ENCODE measurements around the gene MREG.
"Not testable (repeated sequence)": the region's sequence is repeated elsewhere in the genome, so short reads cannot be mapped to it uniquely, and the experiment has no call there.

MREG gene

GRCh38 chr2:216018709-216019108, 5.4 kb upstream of the MREG start:
- no peak for DNase-seq

GRCh38 chr2:216017365-216017764, 4.0 kb upstream of the MREG start:
- DNase-seq = no peak

- DNase-seq = no peak
These were observed 3.2 kb upstream of the MREG start for GRCh38 chr2:216016581-216016980.

GRCh38 chr2:216015722-216016464, 2.5 kb upstream of the MREG start:
- DNase-seq = peak; percentile 85

GRCh38 chr2:216014986-216015385, 1.6 kb upstream of the MREG start:
- DNase-seq = no peak

GRCh38 chr2:216014006-216014405, 655 bp upstream of the MREG start:
- no peak for DNase-seq

- DNase-seq = no peak
These were observed 596 bp downstream of the MREG start for GRCh38 chr2:216012830-216013079.

GRCh38 chr2:216012133-216012829, 1.1 kb downstream of the MREG start:
- no peak for DNase-seq

- not testable (repeated sequence) for DNase-seq
These were observed 4.1 kb downstream of the MREG start for GRCh38 chr2:216009215-216009614.

- DNase-seq = no peak
These were observed 5.0 kb downstream of the MREG start for GRCh38 chr2:216008387-216008786.

GRCh38 chr2:216006164-216006663, 7.1 kb downstream of the MREG start:
- DNase-seq = no peak

GRCh38 chr2:216004697-216005283, 8.6 kb downstream of the MREG start:
- DNase-seq = no peak

GRCh38 chr2:216003876-216004696, 9.3 kb downstream of the MREG start:
- no peak for DNase-seq

- no peak for DNase-seq
These were observed 10.7 kb downstream of the MREG start for GRCh38 chr2:216002693-216003092.

- DNase-seq = peak; percentile 19
These were observed 11.2 kb downstream of the MREG start for GRCh38 chr2:216002101-216002678.

GRCh38 chr2:216001216-216002100, 11.9 kb downstream of the MREG start:
- DNase-seq = no peak

- no peak for DNase-seq
These were observed 14.7 kb downstream of the MREG start for GRCh38 chr2:215998636-215999035.

- DNase-seq = no peak
These were observed 16.1 kb downstream of the MREG start for GRCh38 chr2:215997219-215997618.

GRCh38 chr2:215994911-215995310, 18.4 kb downstream of the MREG start:
- no peak for DNase-seq

GRCh38 chr2:215988556-215989207, 24.7 kb downstream of the MREG start:
- not testable (repeated sequence) for DNase-seq

- no peak for DNase-seq
These were observed 28.1 kb downstream of the MREG start for GRCh38 chr2:215985257-215985656.

All from NCI-H524 treated with DMSO at 0.1 percent for 48 hours (cell line).